Activated T-helper 17 cell treated with anti-CD3 and anti-CD28 coated beads, Interleukin-2, amount 50 U/mL, for 72 hours (primary cell): ENCODE data around the gene PDCD10. TPM values are rescaled to one million over a fixed set of nuclear protein-coding genes. Genes with fewer than 3 reads are reported as not detected.

Experiments
- ATAC-seq: fragments of 150-1000 bp; cut with Tn5 transposase; replicated peaks from 2 replicates; pipeline ENCODE4 v1.10.0; 2021; ENCODE audit warnings: mild to moderate bottlenecking, moderate library complexity
- H3K27ac Mint-ChIP-seq: one replicate; pipeline ENCODE4 v1.8.0; 2022; ENCODE audit warnings: mixed read lengths
- H3K27me3 Mint-ChIP-seq: one replicate; pipeline ENCODE4 v1.8.0; 2022; ENCODE audit warnings: mixed read lengths
- H3K36me3 Mint-ChIP-seq: one replicate; pipeline ENCODE4 v1.8.0; 2022; ENCODE audit warnings: low read depth, mild to moderate bottlenecking, mixed read lengths
- H3K4me1 Mint-ChIP-seq: one replicate; pipeline ENCODE4 v1.8.0; 2022; ENCODE audit warnings: mixed read lengths
- H3K4me3 Mint-ChIP-seq: one replicate; pipeline ENCODE4 v1.8.0; 2022; ENCODE audit warnings: mild to moderate bottlenecking, mixed read lengths
- H3K9me3 Mint-ChIP-seq: one replicate; pipeline ENCODE4 v1.8.0; 2022; ENCODE audit warnings: mixed read lengths
- total RNA-seq, 2 donors: library from RNA; stranded (reverse); gene quantifications; one replicate each; pipeline ENCODE4 v1.2.3, GENCODE V29; 2022

The PDCD10 gene
- total RNA-seq, 2 donors from 2014 or later, result 81.9 to 83.9 TPM

GRCh38 chr3:167723872-167724271 lies 10.8 kb downstream of the PDCD10 start:
- Mint-ChIP-seq H3K4me3 (no peak overlapping the region), H3K27me3 (no peaks in the 10 kb centered on the region), H3K36me3 (peaks cover 74% of the 10 kb centered on the region), H3K27ac (no peak overlapping the region), H3K9me3 (no peaks in the 10 kb centered on the region), H3K4me1 (peaks cover 14% of the 10 kb centered on the region)
- no peak for ATAC-seq

- Mint-ChIP-seq H3K36me3 (peaks cover 76% of the 10 kb centered on the region), H3K27me3 (no peaks in the 10 kb centered on the region), H3K4me3 (no peak overlapping the region)
These were observed 11.6 kb downstream of the PDCD10 start for GRCh38 chr3:167723025-167723512.

GRCh38 chr3:167718582-167718981 lies 16.1 kb downstream of the PDCD10 start:
- Mint-ChIP-seq H3K27me3 (no peaks in the 10 kb centered on the region), H3K4me1 (peaks cover 43% of the 10 kb centered on the region), H3K36me3 (peaks cover 96% of the 10 kb centered on the region), H3K4me3 (no peak overlapping the region), H3K9me3 (no peaks in the 10 kb centered on the region), H3K27ac (no peak overlapping the region)
- ATAC-seq, result peak; percentile 62

More at GRCh38 chr3:167723025-167723512, 11.6 kb downstream of the PDCD10 start:
- H3K27ac Mint-ChIP-seq, result no peak overlapping the region
- H3K4me1 Mint-ChIP-seq, result peaks cover 18% of the 10 kb centered on the region
- no peak for ATAC-seq
- no peaks in the 10 kb centered on the region for H3K9me3 Mint-ChIP-seq

- peaks cover 96% of the 10 kb centered on the region for H3K36me3 Mint-ChIP-seq
- H3K4me1 Mint-ChIP-seq, result peaks cover 52% of the 10 kb centered on the region
- no peak overlapping the region for H3K4me3 Mint-ChIP-seq
- H3K27ac Mint-ChIP-seq, result no peak overlapping the region
- H3K9me3 Mint-ChIP-seq, result no peaks in the 10 kb centered on the region
- ATAC-seq, result no peak
- no peaks in the 10 kb centered on the region for H3K27me3 Mint-ChIP-seq
These were observed 17.8 kb downstream of the PDCD10 start for GRCh38 chr3:167716920-167717319.

GRCh38 chr3:167714871-167715270 lies 19.8 kb downstream of the PDCD10 start:
- H3K4me1 Mint-ChIP-seq, result peaks cover 56% of the 10 kb centered on the region
- ATAC-seq, result no peak
- no peak overlapping the region for H3K27ac Mint-ChIP-seq

GRCh38 chr3:167712445-167712844 lies 22.2 kb downstream of the PDCD10 start:
- Mint-ChIP-seq H3K27ac (no peak overlapping the region), H3K4me1 (peaks cover 57% of the 10 kb centered on the region), H3K4me3 (no peak overlapping the region), H3K9me3 (no peaks in the 10 kb centered on the region), H3K27me3 (no peaks in the 10 kb centered on the region), H3K36me3 (peaks cover 97% of the 10 kb centered on the region)
- ATAC-seq, result no peak

More at GRCh38 chr3:167714871-167715270, 19.8 kb downstream of the PDCD10 start:
- H3K4me3 Mint-ChIP-seq, result no peak overlapping the region
- peaks cover 97% of the 10 kb centered on the region for H3K36me3 Mint-ChIP-seq
- H3K27me3 Mint-ChIP-seq, result no peaks in the 10 kb centered on the region
- H3K9me3 Mint-ChIP-seq, result no peaks in the 10 kb centered on the region

- Mint-ChIP-seq H3K4me3 (no peak overlapping the region), H3K4me1 (peaks cover 61% of the 10 kb centered on the region), H3K27ac (peak overlapping the region; percentile 44), H3K36me3 (peaks cover 97% of the 10 kb centered on the region), H3K27me3 (no peaks in the 10 kb centered on the region), H3K9me3 (no peaks in the 10 kb centered on the region)
- no peak for ATAC-seq
These were observed 23.3 kb downstream of the PDCD10 start for GRCh38 chr3:167711439-167711838.

- no peaks in the 10 kb centered on the region for H3K9me3 Mint-ChIP-seq
- H3K27me3 Mint-ChIP-seq, result no peaks in the 10 kb centered on the region
- peak overlapping the region; percentile 44 for H3K27ac Mint-ChIP-seq
- no peak overlapping the region for H3K4me3 Mint-ChIP-seq
- peaks cover 96% of the 10 kb centered on the region for H3K36me3 Mint-ChIP-seq
- no peak for ATAC-seq
- H3K4me1 Mint-ChIP-seq, result peaks cover 55% of the 10 kb centered on the region
These were observed 24.1 kb downstream of the PDCD10 start for GRCh38 chr3:167710552-167710951.

GRCh38 chr3:167709690-167710089 lies 25.0 kb downstream of the PDCD10 start:
- Mint-ChIP-seq H3K27ac (no peak overlapping the region), H3K9me3 (no peaks in the 10 kb centered on the region), H3K4me1 (peaks cover 46% of the 10 kb centered on the region), H3K4me3 (no peak overlapping the region), H3K27me3 (no peaks in the 10 kb centered on the region), H3K36me3 (peaks cover 93% of the 10 kb centered on the region)
- no peak for ATAC-seq

GRCh38 chr3:167705840-167706239 lies 28.9 kb downstream of the PDCD10 start:
- no peaks in the 10 kb centered on the region for H3K9me3 Mint-ChIP-seq
- H3K27me3 Mint-ChIP-seq, result no peaks in the 10 kb centered on the region
- peaks cover 21% of the 10 kb centered on the region for H3K4me1 Mint-ChIP-seq
- no peak overlapping the region for H3K27ac Mint-ChIP-seq
- H3K4me3 Mint-ChIP-seq, result no peak overlapping the region
- H3K36me3 Mint-ChIP-seq, result peaks cover 92% of the 10 kb centered on the region
- no peak for ATAC-seq

GRCh38 chr3:167700926-167701325 lies 33.8 kb downstream of the PDCD10 start:
- Mint-ChIP-seq H3K27me3 (no peaks in the 10 kb centered on the region), H3K4me3 (no peak overlapping the region), H3K9me3 (no peaks in the 10 kb centered on the region), H3K4me1 (peaks cover 18% of the 10 kb centered on the region), H3K27ac (no peak overlapping the region), H3K36me3 (peaks cover 94% of the 10 kb centered on the region)
- no peak for ATAC-seq

GRCh38 chr3:167700046-167700445 lies 34.6 kb downstream of the PDCD10 start:
- no peak overlapping the region for H3K27ac Mint-ChIP-seq
- peaks cover 18% of the 10 kb centered on the region for H3K4me1 Mint-ChIP-seq
- H3K9me3 Mint-ChIP-seq, result no peaks in the 10 kb centered on the region
- ATAC-seq, result no peak
- H3K36me3 Mint-ChIP-seq, result peaks cover 94% of the 10 kb centered on the region
- no peaks in the 10 kb centered on the region for H3K27me3 Mint-ChIP-seq
- no peak overlapping the region for H3K4me3 Mint-ChIP-seq

GRCh38 chr3:167694121-167694520 lies 40.6 kb downstream of the PDCD10 start:
- no peak overlapping the region for H3K27ac Mint-ChIP-seq
- peaks cover 29% of the 10 kb centered on the region for H3K4me1 Mint-ChIP-seq
- no peak for ATAC-seq
- no peak overlapping the region for H3K4me3 Mint-ChIP-seq
- no peaks in the 10 kb centered on the region for H3K9me3 Mint-ChIP-seq
- no peaks in the 10 kb centered on the region for H3K27me3 Mint-ChIP-seq
- peaks cover 84% of the 10 kb centered on the region for H3K36me3 Mint-ChIP-seq

- Mint-ChIP-seq H3K27me3 (no peaks in the 10 kb centered on the region), H3K4me3 (peak overlapping the region; percentile 46), H3K27ac (peak overlapping the region; percentile 82), H3K4me1 (peaks cover 23% of the 10 kb centered on the region), H3K9me3 (no peaks in the 10 kb centered on the region), H3K36me3 (peaks cover 72% of the 10 kb centered on the region)
- peak; percentile 100 for ATAC-seq
These were observed 43.3 kb downstream of the PDCD10 start for GRCh38 chr3:167691366-167691765.

- H3K9me3 Mint-ChIP-seq, result no peaks in the 10 kb centered on the region
- peak; percentile 59 for ATAC-seq
- no peaks in the 10 kb centered on the region for H3K27me3 Mint-ChIP-seq
These were observed 50.2 kb downstream of the PDCD10 start for GRCh38 chr3:167684388-167684993.

More at GRCh38 chr3:167684388-167684993, 50.2 kb downstream of the PDCD10 start:
- peaks cover 4% of the 10 kb centered on the region for H3K4me1 Mint-ChIP-seq
- no peak overlapping the region for H3K4me3 Mint-ChIP-seq
- H3K36me3 Mint-ChIP-seq, result peaks cover 79% of the 10 kb centered on the region
- no peak overlapping the region for H3K27ac Mint-ChIP-seq
